Astrocyte of the hippocampus (primary cell): ENCODE data around the gene SLC8A3.

Experiments used
- DNase-seq: peaks from one replicate; pipeline ENCODE4 v3.0.0; 2011; ENCODE audit warnings: low read depth, low spot score

Gene SLC8A3

DNA sequence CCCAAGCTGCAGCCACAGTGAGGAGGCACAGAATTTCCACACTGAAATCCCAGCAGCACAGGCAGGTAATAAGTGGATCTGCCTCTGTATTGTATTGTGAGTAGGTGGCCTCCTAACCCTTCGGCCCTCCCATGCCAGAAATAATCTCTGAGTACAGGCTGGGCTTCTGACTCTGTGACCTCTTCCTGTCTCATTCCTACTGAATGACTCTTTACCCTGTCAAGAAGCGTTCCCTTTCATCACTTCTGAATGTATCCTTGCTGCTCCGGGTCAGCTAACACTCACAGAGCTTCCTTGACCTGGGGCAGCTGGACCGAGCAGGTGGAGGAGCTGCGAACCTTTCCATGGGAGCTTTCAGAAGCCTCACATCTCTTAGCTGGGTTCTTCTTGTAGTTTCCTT, 119.6 kb downstream of the SLC8A3 start:
- DNase-seq: no peak

DNA sequence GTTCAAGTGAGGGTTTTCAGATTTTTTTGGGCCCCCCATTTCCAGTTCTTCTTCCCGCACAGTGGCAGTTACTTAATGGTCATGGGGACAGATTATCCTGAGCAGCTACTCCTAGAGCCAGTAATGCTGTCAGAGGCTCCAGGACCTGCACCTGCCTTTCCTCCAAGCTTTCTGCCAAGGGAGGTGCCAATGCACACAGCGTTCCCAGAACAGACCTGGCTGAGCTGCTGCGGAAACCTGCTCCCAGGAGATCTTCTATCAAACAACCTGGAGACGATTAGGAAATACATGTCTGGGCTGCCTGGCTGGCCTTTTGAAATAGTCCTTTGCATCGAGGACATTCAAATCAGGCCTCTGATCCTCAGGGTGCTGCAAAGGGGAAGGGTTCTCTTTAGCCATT, 120.9 kb downstream of the SLC8A3 start:
- no peak for DNase-seq

DNA sequence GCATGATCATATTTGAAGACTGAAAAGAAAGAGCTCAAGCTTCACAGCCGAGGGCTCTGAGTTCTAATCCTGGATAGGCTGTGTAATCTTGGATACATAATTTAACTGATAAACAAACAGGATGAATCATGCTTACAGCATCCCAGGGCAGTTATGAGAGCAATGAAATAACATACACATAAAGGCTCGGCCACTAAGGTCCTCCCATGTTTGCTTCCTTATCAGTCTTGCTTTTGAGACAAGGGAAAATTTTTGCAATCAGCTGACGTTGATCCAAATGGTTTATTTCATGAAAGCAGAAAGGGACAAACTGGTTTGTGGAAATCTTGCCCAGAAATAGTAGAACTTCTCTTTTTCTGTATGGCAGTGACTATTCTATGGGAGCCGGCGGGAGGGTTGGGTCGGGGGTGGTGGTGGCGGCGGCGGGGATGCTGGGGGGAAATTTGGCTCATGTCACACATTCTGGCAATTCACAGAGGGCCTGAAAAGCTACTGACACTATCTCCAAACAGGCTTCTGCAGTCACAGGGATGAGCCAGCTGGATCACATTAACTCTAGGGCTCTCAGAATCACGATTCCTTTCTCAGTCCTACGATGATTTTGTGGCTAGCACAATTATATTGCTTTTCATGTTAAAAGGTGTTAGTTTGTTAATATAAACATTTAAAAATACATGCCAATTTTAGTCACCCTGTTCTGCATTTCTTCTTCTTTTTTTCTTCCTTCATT, 124.5 kb downstream of the SLC8A3 start:
- DNase-seq: no peak

DNA sequence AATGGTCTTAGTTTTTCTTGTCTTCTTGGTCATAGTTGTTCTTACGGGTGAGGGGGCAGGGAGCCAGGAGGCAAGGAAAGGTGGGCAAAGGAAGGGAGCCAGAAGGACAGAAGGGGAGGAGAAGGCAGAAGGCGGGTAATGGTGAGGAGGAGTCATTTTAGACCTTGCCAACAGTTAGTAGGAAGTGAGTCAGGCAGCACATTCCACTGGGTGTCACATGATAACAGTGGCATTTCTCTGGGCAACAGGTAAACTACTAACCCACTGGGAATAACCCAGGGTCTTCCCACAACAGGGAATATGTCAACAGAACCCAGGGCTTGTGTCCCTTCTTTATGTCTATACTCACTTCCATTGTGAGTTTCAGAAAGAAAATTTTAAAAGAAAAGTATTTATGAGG, 127.6 kb downstream of the SLC8A3 start:
- no peak for DNase-seq

DNA sequence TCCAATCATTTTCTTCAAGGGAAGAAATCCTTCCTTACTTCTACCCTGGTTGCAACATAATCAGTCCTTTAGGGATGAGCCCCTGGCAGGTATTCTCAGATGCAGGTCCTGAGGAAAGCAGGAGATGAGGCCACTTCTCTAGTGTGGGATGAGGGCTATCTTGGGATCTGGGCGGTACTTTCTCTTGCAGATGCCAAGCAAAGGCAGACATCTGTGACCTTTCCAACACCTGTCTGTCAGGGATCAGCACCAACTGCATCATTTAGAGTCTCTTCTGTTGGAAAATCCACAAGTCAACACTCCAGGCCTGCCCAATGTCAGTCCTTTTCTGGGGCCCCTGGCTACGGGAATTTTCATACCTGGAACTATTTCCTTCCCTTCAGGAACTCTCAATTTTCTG, 129.2 kb downstream of the SLC8A3 start:
- DNase-seq: no peak

DNA sequence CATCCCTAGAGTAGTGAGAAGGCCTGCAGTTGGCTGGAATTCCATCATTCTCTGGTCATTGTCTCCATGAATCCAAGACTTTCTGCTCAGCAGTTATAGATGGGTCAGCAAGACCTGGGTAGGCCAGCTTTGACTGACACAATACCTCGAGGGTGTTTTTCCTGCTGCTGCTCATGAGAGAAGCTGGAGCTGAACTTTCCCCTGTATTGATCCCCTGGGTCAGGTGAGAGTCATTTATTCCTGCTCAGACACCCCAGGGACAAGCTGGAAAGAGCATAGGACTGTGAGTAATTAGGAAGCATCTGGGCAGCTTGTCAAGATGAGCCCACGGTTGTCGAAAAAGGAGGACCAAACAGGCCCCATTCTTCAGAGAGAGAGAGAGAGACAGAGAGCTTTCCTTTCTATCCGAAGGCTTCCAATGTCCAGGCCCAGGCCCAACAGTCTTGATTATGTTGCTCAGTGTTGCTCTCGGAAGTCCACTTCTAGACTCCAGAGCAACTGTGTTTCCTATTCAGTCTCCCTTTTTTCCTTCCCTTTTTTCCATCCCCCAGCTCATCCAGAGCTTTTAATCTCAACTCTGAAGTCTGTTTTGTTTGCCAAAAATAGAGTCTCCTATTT, 131.1 kb downstream of the SLC8A3 start:
- no peak for DNase-seq

DNA sequence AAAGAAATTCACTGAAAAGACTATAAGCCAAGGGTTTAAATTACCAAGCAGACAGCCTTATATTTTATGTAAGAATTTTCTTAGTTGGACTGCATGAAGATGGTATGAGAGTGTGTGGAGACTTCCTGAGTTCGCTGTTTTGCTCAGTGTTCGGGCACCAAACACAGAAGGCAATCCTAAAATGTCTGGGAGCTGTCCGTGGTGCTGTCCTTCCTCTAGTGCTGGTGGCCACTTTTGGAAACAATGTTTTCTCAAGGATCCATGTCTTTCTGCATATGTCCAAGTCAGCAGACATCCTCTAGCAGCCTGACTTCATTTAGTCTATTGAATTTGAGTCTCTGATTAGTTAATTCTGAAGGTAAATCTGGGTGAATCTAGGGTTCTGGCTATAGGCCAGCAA, 135.8 kb downstream of the SLC8A3 start:
- DNase-seq: peak; percentile 64

DNA sequence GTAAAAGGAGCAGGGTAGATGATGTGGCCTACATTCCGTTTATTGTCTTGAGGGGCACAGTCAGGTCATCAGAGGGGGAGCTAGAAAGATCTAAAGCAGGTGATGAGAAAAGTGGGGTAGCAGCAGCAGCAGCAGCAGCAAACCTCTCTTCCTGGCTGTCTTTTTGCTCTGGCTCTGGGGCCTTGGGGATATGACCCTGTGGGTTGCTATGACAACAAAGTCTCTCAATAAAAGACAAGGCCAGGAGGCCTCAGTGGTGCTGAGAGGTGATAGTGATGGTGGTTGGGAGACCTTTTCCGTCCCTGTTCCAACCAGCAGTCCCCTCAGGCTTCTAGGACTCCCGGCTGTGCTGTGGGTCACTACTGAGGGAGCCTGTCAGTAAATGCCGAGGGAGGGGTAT, 138.6 kb downstream of the SLC8A3 start:
- DNase-seq: no peak

DNA sequence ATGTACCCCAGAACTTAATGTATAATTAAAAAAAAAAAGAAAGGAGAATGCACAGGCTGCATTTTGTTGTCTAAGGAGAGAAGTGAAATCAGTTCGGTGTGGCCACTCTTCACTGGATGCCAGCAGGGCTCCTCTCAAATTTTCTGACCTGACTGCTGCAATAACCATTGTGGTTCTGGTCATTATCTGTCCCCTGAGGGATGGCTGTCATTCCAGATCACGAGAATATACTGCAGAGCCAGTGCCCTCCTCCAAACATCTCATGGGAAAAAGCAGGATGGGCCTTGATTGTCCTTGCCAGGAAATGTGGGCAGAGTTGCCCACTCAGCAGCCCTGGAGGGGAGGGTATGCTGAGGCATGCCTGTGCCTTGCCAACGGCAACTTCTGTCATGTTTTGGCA, 139.1 kb downstream of the SLC8A3 start:
- no peak for DNase-seq

DNA sequence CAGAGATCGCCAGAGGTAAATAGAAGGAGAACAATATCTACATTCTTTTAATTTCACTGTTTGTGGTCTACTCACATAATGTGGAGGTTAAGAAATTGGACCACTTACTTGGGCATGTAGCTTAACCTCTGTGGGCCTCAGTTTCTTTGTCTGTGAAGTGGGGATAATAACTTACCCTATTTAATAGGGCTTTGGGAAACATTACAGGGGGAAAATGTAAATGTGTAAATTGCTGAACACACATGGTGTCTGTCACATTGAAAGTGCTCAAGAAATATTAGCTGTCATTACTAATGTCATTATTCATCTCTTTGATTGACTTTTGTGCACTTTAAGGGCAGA, 140.5 kb downstream of the SLC8A3 start:
- DNase-seq: no peak

DNA sequence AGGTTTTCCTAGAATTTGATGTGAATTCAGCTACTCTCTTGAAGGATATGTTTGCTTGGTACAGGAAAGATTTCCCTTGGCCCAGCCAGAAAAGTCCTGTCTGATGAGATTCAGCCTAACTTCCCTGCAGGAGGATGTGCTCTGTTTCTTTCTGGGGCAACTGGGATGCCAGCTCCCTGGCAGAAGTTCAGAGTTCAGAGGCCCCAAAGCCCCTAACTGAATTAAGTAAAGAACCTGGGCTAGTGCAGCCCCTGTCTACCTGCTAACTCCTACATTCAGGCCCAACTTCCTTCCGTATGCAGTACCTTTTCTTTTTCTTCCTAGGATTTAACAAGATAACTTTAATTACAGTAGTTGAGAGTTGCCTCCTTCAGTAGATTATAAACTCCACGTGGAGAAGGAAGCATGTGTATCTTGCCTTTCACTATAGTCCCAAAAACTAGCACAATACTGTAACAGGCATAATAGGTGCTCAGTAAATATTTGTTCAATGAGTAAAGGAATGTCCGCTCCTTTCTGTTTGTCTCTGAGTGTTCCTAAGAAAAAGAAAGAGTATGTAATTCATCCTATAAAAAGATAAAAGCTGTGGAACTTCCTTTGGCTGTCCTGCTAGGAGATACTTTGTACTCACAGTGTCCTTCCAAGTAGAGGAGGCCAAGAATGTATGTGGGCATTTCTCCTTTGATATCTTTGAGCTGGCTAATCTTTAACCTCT, 141.0 kb downstream of the SLC8A3 start:
- no peak for DNase-seq

DNA sequence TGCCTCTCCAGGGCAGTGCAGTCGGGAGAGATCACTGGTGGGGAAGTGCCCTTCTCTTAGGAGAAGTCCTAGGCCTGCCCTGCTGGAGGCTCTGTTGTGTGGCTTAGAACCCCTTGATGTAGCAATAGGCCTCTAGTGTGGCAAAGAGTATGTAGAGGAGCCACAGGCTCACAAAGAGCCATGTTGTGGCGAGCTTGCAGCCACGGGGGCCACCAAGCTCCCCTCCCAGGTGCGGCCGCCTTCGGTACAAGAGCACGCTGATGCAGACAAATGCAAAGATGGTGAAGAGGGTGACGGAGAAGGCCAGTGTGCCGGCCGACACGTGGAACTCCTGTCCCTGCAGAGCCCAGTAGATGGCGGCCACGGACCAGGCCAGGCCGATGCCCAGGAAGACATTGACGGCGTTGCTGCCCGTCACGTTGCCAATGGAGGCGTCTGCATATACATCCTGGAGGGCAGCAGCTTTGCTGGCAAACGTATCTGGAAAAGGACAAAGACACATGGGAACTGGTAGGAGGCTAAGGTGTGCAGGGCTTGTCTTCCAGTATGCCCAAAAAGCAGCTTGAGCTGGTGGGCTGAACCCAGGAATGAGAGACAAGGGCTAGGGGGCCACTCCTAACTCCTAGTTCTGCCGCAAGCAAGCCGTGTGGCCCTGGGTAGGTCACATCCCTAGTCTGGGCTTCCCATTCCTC, 142.8 kb downstream of the SLC8A3 start:
- DNase-seq: peak; percentile 67

DNA sequence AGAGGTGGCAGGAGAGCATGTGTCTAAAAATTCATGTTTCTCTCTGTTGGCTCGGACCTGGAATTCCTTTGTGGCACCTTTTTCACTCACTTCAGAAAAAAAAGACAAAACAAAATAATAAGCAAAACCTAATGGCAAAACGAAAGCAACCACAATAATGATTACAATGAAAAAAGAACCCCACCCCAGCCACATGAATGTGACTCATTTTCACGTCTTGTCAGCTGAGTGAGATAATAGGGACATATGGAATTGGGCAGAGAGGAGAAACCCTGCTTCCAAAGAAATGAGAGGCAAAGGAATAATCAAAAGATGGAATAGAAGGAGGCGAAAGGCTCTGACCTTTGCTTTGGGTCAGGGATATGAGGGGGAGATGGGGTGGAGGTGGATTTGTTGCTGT, 143.4 kb downstream of the SLC8A3 start:
- DNase-seq: no peak

DNA sequence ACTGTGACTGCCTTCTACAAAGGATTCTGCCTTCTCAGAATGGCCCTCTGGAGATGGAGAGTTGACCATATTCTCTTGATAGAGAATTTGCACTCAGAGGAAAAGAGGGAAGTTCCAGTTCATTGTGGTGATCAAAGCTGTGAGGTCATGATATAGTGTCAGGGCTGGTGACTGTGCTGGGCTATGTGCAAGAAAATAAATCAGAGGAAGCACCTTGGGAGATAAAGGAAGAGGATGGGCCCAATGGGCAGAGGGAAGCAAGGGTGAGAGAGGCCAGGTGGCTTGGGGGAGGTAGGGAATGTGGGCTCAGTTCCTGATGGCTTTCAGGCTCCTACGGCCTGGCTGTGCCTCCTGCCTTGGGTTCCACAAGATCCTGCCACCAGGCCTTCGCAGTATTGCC, 145.8 kb downstream of the SLC8A3 start:
- DNase-seq: no peak

DNA sequence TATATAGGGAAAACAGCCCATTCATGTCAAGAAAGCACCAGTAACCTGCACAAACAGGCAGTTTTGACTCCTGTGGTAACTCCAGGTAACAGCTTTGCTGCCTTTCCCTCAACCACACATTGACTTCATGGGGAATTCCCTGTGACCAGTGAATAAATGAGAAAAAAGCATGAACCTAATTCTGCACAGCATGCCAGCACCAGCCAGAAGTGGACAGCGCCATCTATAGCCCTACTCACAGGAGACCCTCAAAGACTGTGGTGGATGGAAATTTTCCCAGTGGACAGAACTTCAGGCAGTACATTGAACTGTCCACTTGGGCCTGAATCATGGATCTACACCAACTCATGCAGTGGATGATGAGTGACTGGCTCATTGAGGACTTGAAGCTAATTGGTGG, 152.1 kb downstream of the SLC8A3 start:
- DNase-seq: no peak

DNA sequence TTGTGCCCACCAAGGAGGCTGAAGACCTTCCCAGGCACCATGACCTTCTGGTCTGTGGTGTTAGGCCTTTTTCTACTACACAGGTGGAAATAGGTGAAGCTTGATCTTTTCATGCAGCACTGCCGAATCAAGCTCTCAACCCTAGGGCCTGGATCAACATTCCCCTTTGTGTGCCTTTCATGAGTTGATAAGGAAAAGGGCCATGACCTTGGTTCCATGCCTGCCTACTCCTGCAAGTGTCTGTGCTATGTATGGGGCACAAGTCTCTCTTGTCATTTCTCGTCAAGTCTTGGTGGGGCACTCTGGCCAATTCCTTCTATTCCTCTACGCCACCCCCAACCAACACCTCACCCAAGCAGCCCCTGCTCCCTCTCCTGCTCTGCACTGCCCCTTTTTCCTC, 154.5 kb downstream of the SLC8A3 start:
- DNase-seq: no peak

DNA sequence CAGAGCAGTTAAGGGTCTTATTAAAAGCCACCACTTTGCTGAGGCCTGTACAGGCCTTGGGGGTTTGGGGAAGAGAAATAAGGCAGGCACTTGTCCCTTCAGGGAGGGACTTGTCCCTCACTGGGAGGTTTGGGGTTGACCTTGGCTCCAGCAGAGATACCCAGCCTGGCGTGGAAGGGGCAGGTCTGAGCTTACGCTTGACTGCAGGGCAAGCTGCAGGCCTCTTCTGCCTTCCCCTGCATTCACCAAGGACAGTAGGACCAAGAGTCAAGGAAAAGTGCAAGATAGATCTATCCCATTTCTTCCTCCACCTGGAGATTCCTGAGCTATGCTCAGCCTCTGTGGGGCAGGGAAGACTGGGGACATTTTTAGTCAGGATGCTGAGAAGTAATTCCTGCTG, 155.2 kb downstream of the SLC8A3 start:
- no peak for DNase-seq

DNA sequence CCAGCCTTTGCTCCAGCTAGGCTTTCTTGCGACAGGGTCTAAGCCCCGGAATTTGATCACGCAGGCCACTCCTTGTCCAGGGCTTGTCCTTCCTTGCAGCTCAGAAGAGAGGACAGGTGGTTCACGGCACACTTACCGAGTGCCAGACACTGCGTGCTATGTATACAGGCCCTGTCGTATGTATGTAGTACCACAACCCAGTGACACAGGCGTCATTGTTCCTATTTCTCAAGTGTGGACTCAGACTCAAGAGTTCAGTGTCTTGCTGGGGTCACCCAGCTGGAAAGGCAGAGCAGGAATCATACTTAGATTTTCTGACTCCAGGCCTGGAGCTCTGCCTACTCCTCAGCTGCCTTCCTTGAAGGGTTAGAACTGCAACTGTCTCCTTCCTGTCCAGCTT, 155.6 kb downstream of the SLC8A3 start:
- no peak for DNase-seq

DNA sequence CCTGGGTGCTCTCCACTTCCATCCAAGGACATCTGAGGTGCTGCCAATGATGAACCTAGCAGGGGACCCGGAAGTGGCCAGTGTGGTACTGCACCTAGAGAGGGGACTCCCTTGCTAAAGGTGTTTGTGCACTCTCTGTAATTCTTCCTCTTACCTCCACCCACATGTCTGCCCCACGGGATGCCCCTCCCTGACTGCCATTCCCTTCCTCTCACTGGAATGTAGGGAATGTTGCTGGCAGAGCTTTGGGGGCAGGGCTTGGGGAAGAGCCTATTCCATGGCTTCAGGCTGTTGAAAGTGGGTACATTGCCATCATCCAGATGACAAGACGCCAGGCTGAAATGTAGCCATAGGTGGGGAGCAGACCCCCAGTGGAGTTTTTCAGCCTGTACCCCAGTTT, 156.3 kb downstream of the SLC8A3 start:
- DNase-seq: peak; percentile 16

DNA sequence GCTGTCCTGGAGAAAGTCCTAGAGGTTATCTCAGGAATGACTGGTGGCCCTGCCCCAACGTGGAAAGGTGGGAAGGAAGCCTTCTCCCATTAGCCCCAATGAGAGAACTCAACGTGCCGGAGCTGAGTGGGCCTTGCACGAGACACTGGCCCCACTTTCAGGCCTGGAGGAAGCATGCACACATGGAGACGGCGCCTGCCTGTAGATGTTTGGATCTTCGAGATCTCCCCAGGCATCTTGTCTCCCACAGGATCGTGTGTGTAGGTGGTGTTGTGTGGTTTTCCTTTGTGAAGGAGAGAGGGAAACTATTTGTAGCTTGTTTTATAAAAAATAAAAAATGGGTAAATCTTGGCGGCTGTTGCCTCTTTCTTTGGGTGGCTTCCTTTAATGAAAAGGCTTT, 156.7 kb downstream of the SLC8A3 start:
- no peak for DNase-seq

DNA sequence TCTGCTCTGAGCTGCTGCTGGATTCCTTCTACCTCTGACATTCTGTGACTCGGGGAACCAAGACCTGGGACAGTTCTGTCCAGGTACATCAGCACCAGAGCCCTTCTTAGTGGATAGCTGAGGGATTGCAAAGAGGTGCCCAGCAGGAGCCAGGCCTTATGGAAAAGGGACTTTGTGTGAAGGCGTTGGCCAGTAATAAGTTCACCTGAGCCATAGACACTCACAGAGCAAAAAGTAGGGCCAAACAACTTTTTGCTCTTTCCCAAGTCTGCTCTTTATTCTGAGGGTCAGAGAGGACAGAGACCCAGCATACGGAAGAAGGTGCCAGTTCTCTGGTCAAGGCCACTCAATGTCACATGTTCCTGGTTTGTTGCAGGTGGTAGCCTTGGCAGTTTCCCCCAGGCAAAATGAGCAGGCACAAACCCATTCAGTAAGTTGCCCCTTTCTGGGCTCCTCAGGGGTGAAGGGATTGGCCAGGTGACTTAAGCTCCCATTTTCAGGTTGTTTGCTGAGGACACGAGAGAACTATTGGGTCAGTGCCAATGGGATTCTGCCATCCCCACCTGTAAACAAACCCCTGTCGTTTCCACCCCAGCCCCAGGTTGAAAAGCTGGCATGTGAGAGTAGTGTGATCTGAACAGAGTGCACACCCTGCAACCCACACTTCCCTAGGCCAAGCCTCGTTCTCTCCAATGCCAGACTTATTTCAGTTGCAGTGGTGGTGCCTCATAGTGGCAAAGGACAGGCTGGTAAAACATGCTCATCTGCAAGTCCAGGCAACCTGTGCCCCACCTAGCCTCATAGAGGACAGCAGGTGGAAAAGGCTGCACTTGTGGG, 159.2 kb downstream of the SLC8A3 start:
- no peak for DNase-seq
